Measurements from ENCODE around the gene ANP32A. TPM values are rescaled to one million over a fixed set of nuclear protein-coding genes. Genes with fewer than 3 reads are reported as not detected.

The ANP32A gene
- total RNA-seq, 1 donor: 41.0 TPM

DNA sequence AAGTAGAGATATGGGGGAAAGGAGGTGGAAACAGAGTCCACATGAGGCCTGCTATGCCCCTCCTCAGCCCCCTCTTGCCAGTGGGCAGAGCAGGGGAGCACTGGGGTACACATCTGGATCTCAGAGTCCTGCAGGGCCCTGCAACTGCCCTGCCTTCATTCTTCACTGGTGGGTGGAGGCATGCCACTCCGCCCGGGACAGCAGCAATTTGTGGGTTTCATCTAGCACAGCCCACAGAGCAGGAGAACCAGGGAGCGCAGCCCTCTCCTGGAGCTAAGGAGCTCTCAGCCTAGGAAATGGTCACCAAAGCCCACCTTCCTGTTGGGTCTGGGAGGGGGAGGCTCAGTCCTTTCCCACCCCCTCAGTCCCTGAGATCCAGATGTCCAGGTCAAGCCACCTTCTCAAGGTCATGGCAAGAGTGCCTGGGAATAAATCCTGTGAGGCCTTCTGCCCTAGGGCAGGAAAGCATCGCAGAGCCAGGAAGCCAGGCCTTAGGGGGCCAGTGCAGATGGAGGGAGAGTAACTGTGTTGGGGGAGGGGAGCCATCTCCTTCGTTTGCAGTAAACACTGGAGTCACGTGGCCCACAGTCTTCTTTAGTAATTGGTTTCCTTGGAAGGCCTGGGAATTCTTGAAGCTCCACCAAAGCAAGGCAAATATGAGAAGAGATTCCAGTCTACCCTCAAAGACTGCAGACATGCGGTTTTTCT is 31.0 kb downstream of the ANP32A start:
- no peak overlapping the region for H3K4me3 ChIP-seq (ENCODE audit: low read depth, low read length)
- DNase-seq (ENCODE audit: low read depth): no peak
- TF ChIP-seq, protein P1, sequence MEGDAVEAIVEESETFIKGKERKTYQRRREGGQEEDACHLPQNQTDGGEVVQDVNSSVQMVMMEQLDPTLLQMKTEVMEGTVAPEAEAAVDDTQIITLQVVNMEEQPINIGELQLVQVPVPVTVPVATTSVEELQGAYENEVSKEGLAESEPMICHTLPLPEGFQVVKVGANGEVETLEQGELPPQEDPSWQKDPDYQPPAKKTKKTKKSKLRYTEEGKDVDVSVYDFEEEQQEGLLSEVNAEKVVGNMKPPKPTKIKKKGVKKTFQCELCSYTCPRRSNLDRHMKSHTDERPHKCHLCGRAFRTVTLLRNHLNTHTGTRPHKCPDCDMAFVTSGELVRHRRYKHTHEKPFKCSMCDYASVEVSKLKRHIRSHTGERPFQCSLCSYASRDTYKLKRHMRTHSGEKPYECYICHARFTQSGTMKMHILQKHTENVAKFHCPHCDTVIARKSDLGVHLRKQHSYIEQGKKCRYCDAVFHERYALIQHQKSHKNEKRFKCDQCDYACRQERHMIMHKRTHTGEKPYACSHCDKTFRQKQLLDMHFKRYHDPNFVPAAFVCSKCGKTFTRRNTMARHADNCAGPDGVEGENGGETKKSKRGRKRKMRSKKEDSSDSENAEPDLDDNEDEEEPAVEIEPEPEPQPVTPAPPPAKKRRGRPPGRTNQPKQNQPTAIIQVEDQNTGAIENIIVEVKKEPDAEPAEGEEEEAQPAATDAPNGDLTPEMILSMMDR (IDR thresholded peaks at IDR 0.05; ENCODE audit: insufficient read depth, low read length): no peak

DNA sequence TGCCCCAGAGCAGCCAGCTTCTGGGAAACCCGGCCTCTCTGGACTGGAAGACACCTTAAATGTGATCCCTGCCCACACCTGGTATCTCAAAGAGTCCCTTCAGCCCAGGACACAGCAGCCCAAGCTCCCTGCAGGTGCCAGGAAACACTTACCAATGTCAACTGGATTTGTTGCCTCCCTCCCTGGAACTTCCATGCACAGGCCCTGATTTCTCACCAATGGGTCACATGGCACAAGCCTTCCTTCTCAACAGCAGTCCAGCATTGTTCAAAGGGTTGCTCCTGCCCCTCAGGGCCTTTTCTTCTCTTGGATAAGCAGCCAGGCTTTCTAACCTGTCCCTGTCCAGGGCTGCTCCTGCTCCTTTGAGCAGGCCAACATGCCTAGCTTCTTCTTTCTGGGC is 31.6 kb downstream of the ANP32A start:
- TF ChIP-seq, protein P1 (IDR thresholded peaks at IDR 0.05; ENCODE audit: insufficient read depth, low read length): no peak
- no peak for DNase-seq (ENCODE audit: low read depth)
- H3K4me3 ChIP-seq (ENCODE audit: low read depth, low read length): no peak overlapping the region

DNA sequence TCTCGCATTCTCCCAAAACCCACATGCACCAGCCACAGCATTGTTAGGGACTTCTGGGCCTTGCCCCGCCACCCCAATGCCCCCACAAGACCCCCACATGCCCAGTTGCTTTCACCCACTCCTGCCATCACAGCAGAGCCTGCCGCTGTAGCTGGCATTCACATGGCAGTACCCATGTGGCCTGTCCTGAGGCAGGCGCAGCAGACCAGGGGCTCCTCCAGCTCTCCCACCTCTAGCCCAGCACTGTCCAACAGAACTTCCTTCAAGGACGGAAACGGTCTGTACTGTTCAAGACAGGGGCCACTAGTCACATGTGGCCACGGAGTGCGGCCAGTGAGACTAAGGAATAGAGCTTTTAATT is 32.5 kb downstream of the ANP32A start:
- TF ChIP-seq, protein P1 (IDR thresholded peaks at IDR 0.05; ENCODE audit: insufficient read depth, low read length): no peak
- DNase-seq (ENCODE audit: low read depth): no peak
- H3K4me3 ChIP-seq (ENCODE audit: low read depth, low read length): no peak overlapping the region

DNA sequence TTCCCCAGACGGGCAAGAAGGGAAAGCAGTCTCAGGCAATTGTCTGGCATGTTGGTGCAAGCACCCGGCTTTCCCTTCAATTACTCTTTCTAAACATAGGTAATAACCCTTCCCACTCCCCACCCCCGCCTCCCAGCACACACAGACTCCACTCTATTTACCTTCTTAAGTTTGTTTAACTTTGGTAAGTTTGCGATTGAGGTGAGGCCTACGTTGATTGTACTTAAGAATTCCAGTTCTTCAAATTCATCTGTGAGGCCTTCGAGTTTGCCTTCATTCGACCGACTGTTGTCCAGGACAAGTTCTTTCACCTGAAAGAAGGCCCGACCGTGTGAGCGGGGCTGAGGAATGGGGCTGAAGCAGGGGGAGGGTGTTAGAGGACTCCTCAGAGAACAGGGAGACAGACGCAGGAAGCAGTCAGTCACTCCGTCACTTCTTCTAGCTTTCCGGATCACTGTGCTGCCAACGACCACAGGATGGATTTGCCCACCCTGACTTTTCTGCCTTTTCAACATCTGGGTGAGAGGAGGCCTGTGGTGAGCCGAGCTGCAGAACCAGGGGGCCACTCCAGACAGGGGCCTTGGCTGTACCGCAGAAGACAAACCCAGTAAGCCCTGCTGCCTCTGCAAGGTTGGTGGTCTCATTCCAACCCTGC is 33.0 kb downstream of the ANP32A start:
- no peak overlapping the region for H3K4me3 ChIP-seq (ENCODE audit: low read depth, low read length)
- no peak for DNase-seq (ENCODE audit: low read depth)
- TF ChIP-seq, protein P1 (IDR thresholded peaks at IDR 0.05; ENCODE audit: insufficient read depth, low read length): no peak

DNA sequence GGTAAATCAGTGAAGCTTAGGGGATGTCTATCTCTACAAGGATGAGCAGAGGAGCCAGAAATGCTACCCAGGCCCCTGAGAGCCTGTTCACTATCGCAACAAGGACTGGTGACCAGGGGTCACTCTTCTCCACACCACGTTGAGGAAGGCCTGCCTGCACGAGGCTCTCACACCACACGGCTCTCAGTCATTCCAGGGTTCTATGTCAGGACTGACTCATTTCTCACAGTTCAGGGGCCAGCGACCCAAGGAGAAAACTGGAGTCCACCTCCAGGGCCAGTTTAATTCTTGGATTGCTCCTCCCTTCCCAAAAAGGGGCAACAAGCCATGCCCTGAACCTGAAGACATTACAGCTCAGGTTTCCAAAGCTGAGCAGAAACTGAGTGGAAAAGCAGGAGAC is 33.9 kb downstream of the ANP32A start:
- TF ChIP-seq, protein P1 (IDR thresholded peaks at IDR 0.05; ENCODE audit: insufficient read depth, low read length): no peak
- DNase-seq (ENCODE audit: low read depth): no peak
- H3K4me3 ChIP-seq (ENCODE audit: low read depth, low read length): no peak overlapping the region

DNA sequence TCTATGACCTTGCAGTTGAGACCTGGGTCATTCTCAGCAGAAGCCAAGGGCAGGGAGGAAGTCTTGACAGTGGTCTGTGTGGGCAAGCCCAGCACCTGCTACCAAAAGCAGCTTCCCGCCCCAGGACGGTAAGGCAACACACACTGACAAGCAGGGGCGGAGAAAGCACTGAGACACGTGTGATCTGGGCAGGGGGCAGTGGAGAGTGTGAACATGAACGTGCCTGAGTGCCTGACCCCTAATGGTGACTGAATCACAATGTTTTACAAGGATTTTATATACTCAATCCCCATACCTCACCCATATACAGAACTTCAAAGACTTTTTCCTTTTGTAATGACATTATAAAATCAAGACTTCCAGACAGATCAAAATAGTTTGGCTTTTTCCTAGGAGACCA is 35.2 kb downstream of the ANP32A start:
- no peak for DNase-seq (ENCODE audit: low read depth)
- TF ChIP-seq, protein P1 (IDR thresholded peaks at IDR 0.05; ENCODE audit: insufficient read depth, low read length): no peak
- H3K4me3 ChIP-seq (ENCODE audit: low read depth, low read length): no peak overlapping the region
